Measurements from ENCODE around the gene HMG20B. TPM values are rescaled to one million over a fixed set of nuclear protein-coding genes. Genes with fewer than 3 reads are reported as not detected.

Gene HMG20B
- total RNA-seq, 1 experiment from 2014 or later, result 146 TPM

DNA sequence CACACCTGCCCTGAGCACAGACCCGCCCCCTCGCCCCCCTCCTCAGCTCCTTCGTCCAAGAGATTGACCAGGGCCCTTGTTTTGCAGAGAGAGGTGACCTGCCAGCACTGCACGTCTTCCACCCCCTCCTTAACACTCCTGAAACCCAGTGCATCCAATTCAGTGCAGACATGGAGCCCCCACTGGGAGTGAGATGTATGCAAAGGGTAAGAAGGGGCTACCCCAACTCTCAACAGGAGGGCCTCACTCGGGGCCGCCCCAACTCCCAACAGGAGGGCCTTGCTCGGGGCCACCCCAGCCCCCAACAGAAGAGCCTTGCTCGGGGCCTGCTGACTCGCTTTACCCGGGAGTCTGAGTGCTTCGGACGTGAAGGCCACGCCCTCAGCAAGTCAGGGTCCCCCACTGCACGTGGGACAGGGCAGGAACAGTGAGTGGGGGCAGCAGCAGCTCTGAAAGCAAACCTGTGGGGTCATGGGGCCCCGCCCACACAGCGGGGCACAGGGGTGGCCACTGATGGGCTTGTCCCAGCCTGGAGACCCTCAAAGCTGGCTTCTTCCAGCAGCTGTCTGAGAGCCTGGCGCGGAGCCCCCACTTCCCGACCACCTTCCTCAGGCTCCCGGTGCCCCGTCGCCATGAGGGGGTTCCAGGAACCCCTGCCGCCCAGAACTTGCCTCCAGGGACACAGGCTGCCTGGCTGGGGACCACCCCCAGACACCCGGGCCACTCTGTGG is 48.2 kb downstream of the HMG20B start:
- ATAC-seq (no peak), DNase-seq (no peak)
- Histone ChIP-seq H3K9me3 (ENCODE audit: low read length) (no peaks in the 10 kb centered on the region), H3K4me1 (ENCODE audit: insufficient read depth, low read length) (peaks cover 5% of the 10 kb centered on the region; the same call in 1 of the 2 replicates), H3K4me3 (ENCODE audit: low read length) (no peak overlapping the region), H3K9ac (ENCODE audit: low read length) (no peak overlapping the region), H3K36me3 (ENCODE audit: low read depth, low read length) (no peaks in the 10 kb centered on the region; the same call in 1 of the 2 replicates), H4K20me1 (ENCODE audit: low read length) (no peaks in the 10 kb centered on the region), H3K4me2 (ENCODE audit: low read length) (no peak overlapping the region), H3K27ac (ENCODE audit: low read length) (no peak overlapping the region), H3K9me2 (replicated peaks; ENCODE audit: low read length) (no peaks in the 10 kb centered on the region), H3F3A (ENCODE audit: low read length, unreplicated experiment) (no peaks in the 10 kb centered on the region), H3K27me3 (ENCODE audit: low read length) (no peaks in the 10 kb centered on the region), H3K79me2 (ENCODE audit: low read length) (peaks cover 22% of the 10 kb centered on the region), H2AFZ (ENCODE audit: low read length) (no peak overlapping the region)
- POLR2A ChIA-PET (ENCODE audit: unreplicated experiment), result no interaction called here
- BruUV-seq (replicated peaks), result no TSS peak
- TF ChIP-seq EZH2phosphoT487 (IDR thresholded peaks at IDR 0.05; ENCODE audit: borderline replicate concordance, low read length), result no peak
- no peak for TF ChIP-seq EZH2 (IDR thresholded peaks at IDR 0.05; ENCODE audit: low read length, unreplicated experiment)
- TF ChIP-seq CTCF (conservative IDR thresholded peaks at IDR 0.05; ENCODE audit: low read depth, low read length), result no peak
- CTCF ChIA-PET, result no interaction called here
- intact Hi-C loops (cut with micrococcal nuclease), result no loop called here

- DNase-seq, result no peak
- TF ChIP-seq EZH2phosphoT487 (IDR thresholded peaks at IDR 0.05; ENCODE audit: borderline replicate concordance, low read length) (no peak), CTCF (conservative IDR thresholded peaks at IDR 0.05; ENCODE audit: low read depth, low read length) (no peak), EZH2 (IDR thresholded peaks at IDR 0.05; ENCODE audit: low read length, unreplicated experiment) (no peak)
- Histone ChIP-seq H3K9me2 (replicated peaks; ENCODE audit: low read length) (no peaks in the 10 kb centered on the region), H3K4me1 (ENCODE audit: insufficient read depth, low read length) (peaks cover 5% of the 10 kb centered on the region; the same call in 1 of the 2 replicates), H3K36me3 (ENCODE audit: low read depth, low read length) (no peaks in the 10 kb centered on the region; the same call in 1 of the 2 replicates), H3K4me2 (ENCODE audit: low read length) (no peak overlapping the region), H3F3A (ENCODE audit: low read length, unreplicated experiment) (no peaks in the 10 kb centered on the region), H3K27me3 (ENCODE audit: low read length) (no peaks in the 10 kb centered on the region), H3K79me2 (ENCODE audit: low read length) (peaks cover 27% of the 10 kb centered on the region), H4K20me1 (ENCODE audit: low read length) (no peaks in the 10 kb centered on the region), H3K27ac (ENCODE audit: low read length) (no peak overlapping the region), H2AFZ (ENCODE audit: low read length) (no peak overlapping the region), H3K9ac (ENCODE audit: low read length) (no peak overlapping the region), H3K4me3 (ENCODE audit: low read length) (no peak overlapping the region), H3K9me3 (ENCODE audit: low read length) (no peaks in the 10 kb centered on the region)
- CTCF ChIA-PET, result no interaction called here
- POLR2A ChIA-PET (ENCODE audit: unreplicated experiment), result no interaction called here
- intact Hi-C loops (cut with micrococcal nuclease), result no loop called here
- no TSS peak for BruUV-seq (replicated peaks)
- no peak for ATAC-seq
Measured at GRCh38 chr19:3621689-3622088, 48.9 kb downstream of the HMG20B start.

DNA sequence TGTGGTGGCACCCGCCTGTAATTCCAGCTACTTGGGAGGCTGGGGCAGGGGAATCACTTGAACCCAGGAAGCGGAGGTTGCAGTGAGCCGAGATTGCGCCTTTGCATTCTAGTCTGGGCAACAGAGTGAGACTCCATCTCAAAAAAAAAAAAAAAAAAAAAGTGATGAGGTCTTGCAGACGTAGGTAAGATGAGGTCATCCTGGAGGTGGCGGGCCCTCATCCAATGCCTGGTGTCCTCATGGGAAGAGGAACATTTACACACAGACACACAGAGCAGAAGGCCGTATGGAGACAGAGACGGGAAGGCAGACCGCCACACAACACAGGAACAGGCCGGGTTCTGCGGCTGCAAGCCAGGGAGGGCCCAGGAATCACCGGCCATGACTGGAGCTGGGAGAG is 49.5 kb downstream of the HMG20B start:
- Histone ChIP-seq H3K4me2 (ENCODE audit: low read length) (no peak overlapping the region), H3F3A (ENCODE audit: low read length, unreplicated experiment) (no peaks in the 10 kb centered on the region), H3K27ac (ENCODE audit: low read length) (no peak overlapping the region), H3K9ac (ENCODE audit: low read length) (no peak overlapping the region), H3K9me3 (ENCODE audit: low read length) (no peaks in the 10 kb centered on the region), H3K27me3 (ENCODE audit: low read length) (no peaks in the 10 kb centered on the region), H3K4me1 (ENCODE audit: insufficient read depth, low read length) (peaks cover 5% of the 10 kb centered on the region; the same call in 1 of the 2 replicates), H2AFZ (ENCODE audit: low read length) (no peak overlapping the region), H3K4me3 (ENCODE audit: low read length) (no peak overlapping the region), H4K20me1 (ENCODE audit: low read length) (no peaks in the 10 kb centered on the region), H3K9me2 (replicated peaks; ENCODE audit: low read length) (no peaks in the 10 kb centered on the region), H3K36me3 (ENCODE audit: low read depth, low read length) (no peaks in the 10 kb centered on the region; the same call in 1 of the 2 replicates), H3K79me2 (ENCODE audit: low read length) (peaks cover 27% of the 10 kb centered on the region)
- TF ChIP-seq EZH2phosphoT487 (IDR thresholded peaks at IDR 0.05; ENCODE audit: borderline replicate concordance, low read length), result no peak
- TF ChIP-seq CTCF (conservative IDR thresholded peaks at IDR 0.05; ENCODE audit: low read depth, low read length), result no peak
- intact Hi-C loops (cut with micrococcal nuclease), result no loop called here
- BruUV-seq (replicated peaks), result no TSS peak
- no peak for DNase-seq
- POLR2A ChIA-PET (ENCODE audit: unreplicated experiment), result no interaction called here
- ATAC-seq, result no peak
- CTCF ChIA-PET, result no interaction called here

All from PC-3 (cell line).